Body of pancreas (tissue), 4 donors: ENCODE data around the gene PCCA.

Source experiments
- CTCF ChIP-seq, 7 experiments: fragments of 450-650 bp in 4 of 7; fragments of 200-600 bp in 3 of 7; sonication (generic) in 3 of 7; IDR thresholded peaks; one replicate each; pipeline ENCODE4 v1.5.1; 2016 to 2019; ENCODE audit warnings: antibody characterized with exemption in 7 of 7
- POLR2A ChIP-seq, 3 donors: fragments of 450-650 bp; IDR thresholded peaks; one replicate each; pipeline ENCODE4 v1.6.1; 2016; ENCODE audit warnings: antibody characterized with exemption in 3 of 3, mild to moderate bottlenecking in 2 of 3

- TF ChIP-seq CTCF (IDR thresholded peaks at IDR 0.05), result no peak
- TF ChIP-seq POLR2A (IDR thresholded peaks at IDR 0.05), result no peak
These were observed 275.7 kb downstream of the PCCA start for GRCh38 chr13:100364591-100364990.
